ENCODE measurements around the gene ERBB2.

The ERBB2 gene

DNA sequence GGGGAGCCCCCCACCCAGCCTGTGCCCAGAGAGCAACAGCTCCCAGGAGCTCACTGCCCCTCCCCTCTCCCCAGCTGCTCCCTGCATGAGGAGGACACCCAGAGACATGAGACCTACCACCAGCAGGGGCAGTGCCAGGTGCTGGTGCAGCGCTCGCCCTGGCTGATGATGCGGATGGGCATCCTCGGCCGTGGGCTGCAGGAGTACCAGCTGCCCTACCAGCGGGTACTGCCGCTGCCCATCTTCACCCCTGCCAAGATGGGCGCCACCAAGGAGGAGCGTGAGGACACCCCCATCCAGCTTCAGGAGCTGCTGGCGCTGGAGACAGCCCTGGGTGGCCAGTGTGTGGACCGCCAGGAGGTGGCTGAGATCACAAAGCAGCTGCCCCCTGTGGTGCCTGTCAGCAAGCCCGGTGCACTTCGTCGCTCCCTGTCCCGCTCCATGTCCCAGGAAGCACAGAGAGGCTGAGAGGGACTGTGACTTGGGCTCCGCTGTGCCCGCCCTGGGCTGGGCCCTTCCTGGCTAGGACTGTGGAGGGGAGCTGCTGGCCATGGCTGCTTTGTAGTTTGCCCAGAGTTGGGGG lies 34.1 kb upstream of the ERBB2 start:
- no peak for DNase-seq (ENCODE audit: low read depth in 2 of 2)

DNA sequence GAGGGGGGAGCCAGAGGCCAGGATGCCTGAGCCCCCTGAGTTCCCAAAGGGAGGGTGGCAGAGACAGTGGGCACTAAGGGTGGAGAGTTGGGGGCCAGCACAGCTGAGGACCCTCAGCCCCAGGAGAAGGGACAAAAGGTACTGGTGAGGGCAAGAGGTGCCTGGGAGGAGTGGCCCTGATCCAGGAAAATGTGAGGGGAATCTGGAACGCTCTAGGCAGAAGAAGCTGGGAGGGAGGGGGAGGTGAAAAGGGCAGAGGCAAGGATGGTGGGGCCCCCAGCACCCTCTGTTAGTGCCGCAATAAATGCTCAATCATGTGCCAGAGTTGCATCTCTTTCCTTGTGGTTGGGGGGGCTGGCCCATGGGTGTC lies 33.6 kb upstream of the ERBB2 start:
- no peak for DNase-seq (ENCODE audit: low read depth in 2 of 2)

DNA sequence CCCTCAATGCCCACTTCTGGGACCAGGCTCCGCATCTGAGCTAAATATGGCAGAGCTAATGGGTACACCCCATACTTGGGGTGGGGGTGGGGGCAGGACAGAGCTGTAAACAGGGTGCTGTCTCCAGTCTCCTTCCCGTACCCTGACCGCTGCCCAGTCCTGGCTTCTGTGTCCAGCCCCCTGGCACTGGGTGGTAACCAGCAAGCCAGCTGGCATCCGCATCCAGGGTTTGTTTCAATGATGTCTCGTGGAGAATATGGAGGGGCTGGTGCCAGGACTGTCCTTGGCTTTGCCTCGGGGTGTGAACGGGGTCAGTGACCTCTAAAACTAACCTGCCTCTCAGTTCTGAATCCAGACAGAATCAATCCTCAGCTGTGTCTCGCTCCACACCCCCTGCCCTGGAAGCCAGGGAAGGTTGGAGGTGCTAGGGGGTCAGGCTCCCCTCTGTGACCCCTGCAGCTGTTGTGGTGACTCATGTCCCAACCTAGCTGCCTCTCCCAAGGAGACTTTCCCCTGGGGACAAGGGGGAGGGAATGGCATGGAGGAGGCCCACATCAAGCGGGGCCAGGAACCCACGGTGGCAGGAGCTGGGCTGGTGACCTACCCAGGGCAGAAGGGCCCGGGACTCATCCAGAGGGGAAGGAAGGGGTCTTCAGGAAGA lies 33.1 kb upstream of the ERBB2 start:
- no peak for DNase-seq (ENCODE audit: low read depth in 2 of 2)

DNA sequence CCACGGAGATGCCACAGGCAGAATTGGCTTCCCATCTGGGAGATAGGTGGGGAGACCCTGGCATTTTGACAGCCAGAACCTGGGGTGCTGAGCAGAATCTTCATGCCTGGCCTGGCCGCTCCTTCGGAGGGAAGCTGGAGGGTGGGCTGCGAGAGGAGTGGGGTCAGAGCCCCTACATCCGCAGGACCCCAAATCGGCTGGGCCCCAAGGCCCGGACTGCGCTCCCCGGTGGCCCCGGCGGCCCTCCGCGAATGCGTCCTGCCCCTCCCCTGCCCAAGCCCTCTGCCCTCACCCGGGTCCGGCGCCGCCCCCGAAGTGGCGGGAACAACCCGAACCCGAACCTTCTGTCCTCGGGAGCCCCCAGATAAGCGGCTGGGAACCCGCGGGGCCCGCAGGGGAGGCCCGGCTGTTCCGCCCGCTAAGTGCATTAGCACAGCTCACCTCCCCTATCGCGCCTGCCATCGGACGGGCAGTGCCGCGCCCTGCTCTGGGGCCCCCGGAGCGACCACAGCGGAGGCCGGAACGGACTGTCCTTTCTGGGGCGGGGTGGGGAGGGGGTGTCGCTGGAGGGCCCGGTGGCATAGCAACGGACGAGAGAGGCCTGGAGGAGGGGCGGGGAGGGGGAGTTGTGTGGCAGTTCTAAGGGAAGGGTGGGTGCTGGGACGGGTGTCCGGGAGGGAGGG lies 32.5 kb upstream of the ERBB2 start:
- DNase-seq (ENCODE audit: low read depth in 2 of 2), result no peak

DNA sequence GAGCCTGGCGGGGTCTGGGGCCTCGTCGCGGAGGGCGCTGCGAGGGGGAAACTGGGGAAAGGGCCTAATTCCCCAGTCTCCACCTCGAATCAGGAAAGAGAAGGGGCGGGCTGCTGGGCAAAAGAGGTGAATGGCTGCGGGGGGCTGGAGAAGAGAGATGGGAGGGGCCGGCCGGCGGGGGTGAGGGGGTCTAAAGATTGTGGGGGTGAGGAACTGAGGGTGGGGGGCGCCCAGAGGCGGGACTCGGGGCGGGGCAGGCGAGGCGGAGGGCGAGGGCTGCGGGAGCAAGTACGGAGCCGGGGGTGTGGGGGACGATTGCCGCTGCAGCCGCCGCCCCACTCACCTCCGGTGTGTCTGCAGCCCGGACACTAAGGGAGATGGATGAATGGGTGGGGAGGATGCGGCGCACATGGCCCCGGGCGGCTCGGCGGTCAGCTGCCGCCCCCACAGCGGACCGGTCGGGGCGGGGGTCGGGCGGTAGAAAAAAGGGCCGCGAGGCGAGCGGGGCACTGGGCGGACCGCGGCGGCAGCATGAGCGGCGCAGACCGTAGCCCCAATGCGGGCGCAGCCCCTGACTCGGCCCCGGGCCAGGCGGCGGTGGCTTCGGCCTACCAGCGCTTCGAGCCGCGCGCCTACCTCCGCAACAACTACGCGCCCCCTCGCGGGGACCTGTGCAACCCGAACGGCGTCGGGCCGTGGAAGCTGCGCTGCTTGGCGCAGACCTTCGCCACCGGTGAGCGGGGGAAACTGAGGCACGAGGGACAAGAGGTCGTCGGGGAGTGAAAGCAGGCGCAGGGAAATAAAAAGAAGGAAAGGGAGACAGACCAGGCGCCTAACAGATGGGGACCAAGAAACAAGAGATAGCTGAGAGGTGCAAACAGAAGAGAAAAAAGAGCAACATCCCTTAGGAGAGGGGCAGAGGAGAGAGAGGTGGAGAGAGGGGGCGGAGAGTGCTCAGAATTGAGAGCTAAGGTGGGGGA lies 31.6 kb upstream of the ERBB2 start, which contains the start of gene PNMT:
Gene PNMT, plus strand, starts transcription at position 509 of the 980 bp plus-strand sequence. Its CDS starts 23 bp downstream, at position 532.
- DNase-seq (ENCODE audit: low read depth in 2 of 2), result peak in 1 of 2 donors; percentile 40

DNA sequence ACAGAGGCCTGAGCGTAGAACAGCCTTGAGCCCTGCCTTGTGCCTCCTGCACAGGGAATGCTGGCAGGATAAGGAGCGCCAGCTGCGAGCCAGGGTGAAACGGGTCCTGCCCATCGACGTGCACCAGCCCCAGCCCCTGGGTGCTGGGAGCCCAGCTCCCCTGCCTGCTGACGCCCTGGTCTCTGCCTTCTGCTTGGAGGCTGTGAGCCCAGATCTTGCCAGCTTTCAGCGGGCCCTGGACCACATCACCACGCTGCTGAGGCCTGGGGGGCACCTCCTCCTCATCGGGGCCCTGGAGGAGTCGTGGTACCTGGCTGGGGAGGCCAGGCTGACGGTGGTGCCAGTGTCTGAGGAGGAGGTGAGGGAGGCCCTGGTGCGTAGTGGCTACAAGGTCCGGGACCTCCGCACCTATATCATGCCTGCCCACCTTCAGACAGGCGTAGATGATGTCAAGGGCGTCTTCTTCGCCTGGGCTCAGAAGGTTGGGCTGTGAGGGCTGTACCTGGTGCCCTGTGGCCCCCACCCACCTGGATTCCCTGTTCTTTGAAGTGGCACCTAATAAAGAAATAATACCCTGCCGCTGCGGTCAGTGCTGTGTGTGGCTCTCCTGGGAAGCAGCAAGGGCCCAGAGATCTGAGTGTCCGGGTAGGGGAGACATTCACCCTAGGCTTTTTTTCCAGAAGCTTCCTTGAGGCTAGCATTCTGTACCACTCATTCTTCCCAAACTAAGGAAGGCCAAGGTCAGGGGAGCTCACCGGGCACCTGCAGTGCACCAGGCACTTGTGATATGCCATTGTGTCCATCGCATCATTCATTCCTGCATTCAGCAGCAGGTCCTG lies 29.7 kb upstream of the ERBB2 start:
- no peak for DNase-seq (ENCODE audit: low read depth in 2 of 2)

DNA sequence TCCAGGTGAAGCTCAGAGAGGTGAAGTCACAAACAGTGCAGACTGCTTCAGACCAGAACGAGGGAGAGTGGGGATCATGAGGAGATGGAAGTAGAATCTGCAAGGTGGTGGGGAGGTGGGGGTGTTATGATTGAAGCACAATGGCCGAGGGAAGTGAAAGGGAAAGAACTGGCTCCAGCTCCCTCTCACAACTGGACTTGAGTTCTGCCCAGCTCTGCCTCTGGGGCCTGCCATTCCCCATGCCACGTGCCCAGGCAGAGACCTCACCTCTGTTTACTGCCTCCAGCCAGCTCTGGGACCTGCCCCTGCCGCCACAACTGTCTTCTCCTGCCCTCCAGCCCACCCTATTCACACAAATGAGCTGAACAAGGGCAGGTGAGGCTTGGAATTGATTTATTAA lies 29.1 kb upstream of the ERBB2 start:
- no peak for DNase-seq (ENCODE audit: low read depth in 2 of 2)

DNA sequence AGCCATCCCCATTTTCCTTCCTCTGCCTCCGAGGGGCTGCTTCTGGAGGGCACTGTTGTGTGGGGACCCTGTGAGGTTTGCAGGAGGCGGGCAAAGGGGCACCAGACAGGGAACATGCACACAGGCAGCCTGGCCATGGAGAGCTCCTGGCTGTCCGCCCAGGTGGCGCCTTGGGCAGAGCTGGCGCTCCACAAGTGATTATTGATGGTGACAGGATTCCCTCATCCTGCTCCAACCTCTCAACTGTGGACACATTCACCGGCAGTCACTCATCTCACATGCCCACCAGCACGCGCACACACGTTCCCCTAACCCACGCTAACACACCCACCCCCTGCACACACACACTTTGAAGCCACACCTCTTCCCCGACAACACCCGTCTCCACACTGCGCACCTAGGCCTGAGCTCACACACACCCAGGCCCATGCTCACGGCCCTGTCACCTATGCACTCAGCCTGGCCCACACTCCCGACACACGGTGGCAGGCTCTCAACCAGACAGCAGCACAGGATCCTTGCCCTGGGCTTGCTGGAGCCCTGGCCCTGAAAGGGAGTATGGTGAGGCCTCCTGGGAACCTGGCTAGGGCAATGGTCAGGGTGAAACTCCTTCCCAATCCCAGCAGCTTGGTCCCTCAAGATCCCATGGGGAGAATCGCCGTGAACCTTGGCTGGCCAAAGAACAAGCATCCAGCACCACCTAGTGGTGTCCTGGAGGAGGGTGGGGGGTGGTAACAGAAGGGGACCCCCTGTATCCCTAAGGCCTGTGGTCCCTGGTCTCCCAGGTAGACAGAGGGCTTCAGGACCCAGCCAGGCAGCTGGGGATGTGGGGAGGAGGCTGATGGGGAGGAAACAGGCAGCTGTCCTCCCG lies 28.0 kb upstream of the ERBB2 start:
- DNase-seq (ENCODE audit: low read depth in 2 of 2), result no peak

DNA sequence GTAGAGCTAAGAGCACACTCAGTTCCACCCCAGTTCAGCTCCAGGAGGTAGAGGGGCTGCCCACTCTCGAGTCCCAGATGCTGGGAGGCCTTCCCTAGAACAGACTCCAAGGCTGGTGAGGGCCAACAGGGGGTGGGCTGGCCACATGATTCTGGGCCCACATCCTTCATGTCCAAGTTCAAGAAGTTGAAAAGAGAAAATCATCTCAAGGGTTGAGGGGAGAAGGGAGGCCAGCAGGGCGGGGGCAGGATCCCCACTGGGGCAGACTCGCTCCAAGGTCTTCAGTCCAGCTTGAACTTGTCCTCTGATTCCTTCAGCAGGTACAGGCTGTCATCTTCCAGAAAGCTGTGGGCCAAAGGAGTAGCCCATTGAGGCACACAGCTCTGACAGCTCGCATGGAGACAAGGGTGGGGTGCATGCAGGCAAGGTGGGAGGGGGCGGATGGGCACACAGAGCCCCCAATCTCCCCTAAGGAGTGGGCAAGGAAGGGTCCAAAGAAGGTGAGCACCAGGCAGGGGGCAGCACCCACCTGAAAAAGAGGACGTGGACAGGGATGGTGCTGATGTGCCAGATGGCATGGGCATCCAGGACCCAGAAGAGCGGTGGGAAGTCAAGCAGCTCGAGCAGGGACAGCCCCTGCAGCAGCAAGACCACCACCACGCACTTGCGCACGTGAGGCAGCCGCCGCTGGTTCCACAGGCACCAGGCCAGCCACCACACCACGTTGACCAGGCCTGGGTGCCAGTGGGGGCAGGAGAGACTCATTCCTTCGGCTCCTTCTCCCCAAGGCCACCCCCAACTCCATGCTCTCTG lies 27.1 kb upstream of the ERBB2 start:
- no peak for DNase-seq (ENCODE audit: low read depth in 2 of 2)

DNA sequence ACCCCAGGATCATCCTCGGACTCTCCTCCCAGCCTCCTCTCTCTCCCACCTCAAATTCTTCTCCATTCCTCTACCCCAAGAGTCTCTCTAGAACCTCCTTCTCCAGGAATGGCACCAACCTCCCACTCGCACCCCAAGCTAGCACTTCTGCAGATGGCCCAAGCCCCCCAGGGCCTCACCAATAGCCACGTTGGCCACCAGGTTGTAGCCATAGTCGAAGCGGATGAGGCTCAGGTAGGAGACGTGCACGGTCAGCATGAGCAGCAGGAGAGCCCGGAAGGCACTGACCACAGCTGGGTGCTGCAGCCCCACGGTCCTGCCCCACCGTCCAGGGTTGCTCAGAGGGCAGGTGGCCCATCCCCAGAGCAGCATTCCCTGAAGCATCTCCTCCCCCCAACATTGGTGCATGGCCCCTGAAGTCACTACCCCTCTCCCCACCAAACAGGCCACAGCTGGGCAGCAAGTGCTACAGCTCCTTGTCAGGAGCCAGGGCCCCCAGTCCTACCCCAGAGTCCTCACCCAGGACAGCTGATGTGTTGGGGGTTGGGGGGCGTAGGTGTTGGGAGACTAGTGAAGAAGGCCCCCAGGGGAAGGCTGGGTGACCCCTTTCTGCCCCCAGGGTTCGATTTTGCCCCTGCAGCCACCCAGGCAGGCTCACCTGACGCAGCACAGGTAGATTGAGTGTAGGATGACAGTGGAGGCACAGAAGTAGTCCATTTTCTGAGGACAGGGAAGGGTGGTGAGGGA lies 26.4 kb upstream of the ERBB2 start:
- DNase-seq (ENCODE audit: low read depth in 2 of 2), result no peak

DNA sequence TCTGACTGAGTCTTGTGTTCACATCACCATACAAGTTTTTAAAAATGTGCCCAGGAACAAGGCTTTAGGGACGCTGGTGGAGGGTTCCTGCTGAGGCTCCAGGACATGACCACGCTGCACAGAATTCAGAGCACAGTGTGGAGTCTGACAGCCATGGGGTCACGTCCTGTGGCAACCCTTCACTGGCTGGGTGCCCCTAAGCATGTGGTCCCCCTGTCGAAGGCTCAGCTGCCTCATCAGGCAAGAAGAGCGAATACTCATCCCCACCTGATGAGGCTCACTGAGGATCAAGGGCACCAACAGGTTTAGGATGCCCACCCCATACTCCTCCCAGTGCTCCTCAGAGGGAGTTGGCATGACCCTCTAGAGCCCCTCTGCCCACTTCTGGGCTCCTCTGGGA lies 25.7 kb upstream of the ERBB2 start:
- no peak for DNase-seq (ENCODE audit: low read depth in 2 of 2)

DNA sequence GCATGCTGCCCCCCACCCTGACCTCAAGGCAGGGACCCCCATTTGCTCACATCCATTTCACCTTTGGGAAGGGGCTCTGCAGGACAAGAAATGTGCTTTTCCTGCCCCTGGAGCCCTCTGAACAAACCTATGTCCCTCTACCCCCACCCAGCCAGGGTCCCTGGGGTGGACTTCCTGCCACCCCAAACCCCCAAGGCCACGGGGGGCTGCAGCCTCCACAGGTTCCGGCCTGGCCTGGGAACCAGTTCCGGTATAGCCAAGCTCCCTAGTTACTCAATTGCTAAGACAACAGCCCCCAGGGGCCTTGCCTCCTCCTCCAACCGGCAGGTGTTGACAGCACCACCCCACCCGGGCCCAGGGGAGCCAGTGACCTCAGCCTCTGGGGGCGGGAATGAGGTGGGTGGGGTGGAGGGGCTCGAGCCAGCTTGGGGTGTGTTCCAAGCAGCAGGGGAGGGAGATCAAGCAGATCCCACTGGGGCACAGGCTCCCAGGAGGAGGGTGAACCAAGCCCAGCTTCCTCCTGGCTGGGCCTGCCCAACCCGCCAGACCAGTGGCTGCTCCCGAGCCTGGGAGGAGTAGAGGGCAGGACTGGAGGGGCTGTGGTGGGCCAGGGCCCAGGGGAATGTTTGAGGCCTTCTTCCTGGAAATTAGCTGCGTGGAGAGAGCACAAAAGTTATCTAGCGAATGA lies 25.0 kb upstream of the ERBB2 start:
- no peak for DNase-seq (ENCODE audit: low read depth in 2 of 2)

DNA sequence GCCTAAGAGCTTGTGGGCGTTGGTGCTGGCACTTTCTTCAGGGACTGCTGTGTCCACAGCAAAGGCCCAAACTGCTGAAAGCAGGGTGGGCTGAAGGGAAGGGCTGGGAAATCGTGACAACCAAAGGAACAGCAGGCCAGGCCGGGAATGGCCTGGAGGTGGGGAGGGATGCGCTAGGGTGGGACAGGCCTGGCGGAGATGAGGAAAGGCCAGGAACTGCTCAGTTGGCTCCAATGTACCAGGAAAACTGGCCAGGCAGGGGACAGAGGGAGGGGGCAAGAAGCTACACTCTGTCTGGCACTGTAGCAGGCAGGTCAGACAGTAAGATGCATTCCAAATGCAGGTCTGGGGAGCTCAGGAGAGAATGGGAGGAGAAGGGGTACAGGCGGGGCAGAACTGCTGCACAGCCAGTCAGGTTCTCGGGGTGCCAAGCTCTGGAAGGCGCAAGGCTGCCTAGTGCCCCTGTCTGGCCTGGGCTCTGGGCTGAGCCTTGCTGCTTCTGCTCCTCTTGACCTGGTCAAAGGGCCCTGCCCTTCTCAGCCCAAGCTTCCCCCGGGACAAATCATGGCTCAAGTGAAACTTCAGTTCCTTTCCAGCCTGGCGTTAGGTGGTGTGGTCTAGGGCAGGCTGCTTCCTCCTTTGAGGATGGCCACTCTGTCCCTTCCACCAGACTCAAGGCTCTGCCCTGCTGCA lies 24.3 kb upstream of the ERBB2 start:
- DNase-seq (ENCODE audit: low read depth in 2 of 2), result no peak

DNA sequence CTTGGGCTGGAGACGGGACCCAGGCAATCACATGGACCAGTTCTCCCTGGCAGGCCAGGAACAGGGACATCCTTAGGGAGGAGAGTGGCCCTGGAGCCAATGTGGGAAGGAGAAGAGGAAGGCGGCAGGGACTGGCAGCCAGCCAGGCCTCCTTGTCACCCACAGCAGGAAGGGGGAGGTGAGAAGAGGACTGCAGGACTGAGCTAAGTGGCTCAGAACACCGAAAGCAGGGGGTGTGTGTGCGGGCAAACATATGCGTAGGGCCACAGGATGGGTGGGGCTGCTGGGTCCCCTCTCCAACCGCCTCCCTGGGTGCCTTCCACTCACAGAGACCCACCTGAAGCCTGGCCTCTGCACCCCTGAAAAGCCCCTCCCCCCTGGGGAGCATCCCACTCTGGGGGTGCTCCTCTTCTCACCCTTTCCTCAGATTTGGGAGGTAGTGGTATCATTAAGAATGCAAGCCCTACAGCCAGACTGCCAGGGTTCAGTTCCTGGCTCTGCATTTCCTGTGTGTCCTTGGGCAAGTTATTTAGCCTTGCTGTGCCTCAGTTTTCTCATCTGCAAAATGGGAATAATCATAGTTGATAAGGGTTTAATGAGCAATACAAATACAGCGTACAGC lies 23.6 kb upstream of the ERBB2 start:
- peak; percentile 19 to 33 for DNase-seq (ENCODE audit: low read depth in 2 of 2)

DNA sequence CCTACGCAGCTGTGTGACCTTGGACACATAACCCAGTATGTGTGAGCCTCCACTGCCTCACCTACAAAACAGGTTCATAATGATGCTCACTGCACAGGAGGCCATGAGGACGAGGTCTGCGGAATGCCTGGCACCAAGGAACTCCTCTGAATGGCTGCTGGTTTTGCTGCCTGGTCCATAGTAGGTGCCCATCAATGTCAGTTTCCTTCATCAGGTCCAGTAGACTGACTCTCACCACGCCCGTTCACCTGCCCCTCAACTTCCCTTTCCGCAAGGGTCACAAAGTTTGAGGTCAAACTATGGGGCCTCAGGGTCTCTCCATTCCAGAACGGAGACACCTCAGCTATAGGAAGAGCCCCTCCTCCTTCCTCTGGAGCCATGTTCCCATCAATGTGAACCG lies 22.8 kb upstream of the ERBB2 start:
- DNase-seq (ENCODE audit: low read depth in 2 of 2), result no peak

DNA sequence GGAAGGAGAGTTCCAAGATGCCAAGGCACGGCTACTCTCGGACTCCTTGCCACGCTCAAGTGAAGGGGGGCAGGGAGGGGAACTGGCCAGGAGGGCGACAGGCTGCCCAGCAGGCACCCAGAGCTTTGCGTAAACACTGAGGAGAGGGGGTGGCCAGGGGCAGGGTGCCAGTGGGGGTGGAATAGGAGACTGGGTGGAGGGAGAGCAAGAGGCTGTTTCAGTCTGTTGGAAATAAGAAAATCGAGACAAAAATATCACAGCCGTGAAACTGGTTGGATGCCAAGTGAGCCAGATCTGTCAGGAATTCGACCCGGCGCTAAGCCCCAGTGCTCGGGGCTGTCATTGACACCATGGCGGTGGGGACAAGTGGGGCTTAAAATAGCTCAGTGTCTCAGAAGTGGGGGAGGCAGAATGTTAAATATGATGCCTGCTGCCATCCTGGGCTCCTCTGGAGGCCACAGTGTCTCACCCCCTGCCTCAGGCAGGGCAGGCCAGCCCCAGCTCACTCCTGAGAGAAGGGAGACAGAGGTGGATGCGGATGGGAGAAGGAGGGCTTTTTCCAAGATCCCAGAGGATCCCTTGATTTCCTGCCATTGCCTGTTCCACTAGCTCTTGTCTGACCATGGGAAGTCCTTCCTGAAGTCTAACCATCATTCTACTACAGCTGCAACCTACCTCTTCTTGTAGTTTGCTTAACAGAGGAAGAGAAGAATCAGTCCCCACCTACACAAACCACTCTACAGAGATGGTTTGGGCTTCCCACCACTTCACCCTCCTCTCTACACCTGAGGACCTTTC lies 22.1 kb upstream of the ERBB2 start:
- no peak for DNase-seq (ENCODE audit: low read depth in 2 of 2)
